AG04450 (cell line): ENCODE data around the gene UCP3. TPM values are rescaled to one million over a fixed set of nuclear protein-coding genes. Genes with fewer than 3 reads are reported as not detected.
"Not testable (repeated sequence)": the region's sequence is repeated elsewhere in the genome, so short reads cannot be mapped to it uniquely, and the experiment has no call there.

Experiments used
- CTCF ChIA-PET: fragments of 300-600, 350-600 bp; formaldehyde crosslinking; extraction: SDS; loops from one replicate; lab custom pipeline; 2022; ENCODE audit warnings: antibody characterized with exemption, inconsistent platforms; lab: Charles Lee
- POLR2A ChIA-PET: fragments of 350-600 bp; formaldehyde crosslinking; extraction: SDS; loops from one replicate; lab custom pipeline; 2021; ENCODE audit warnings: antibody characterized with exemption, inconsistent platforms; lab: Yijun Ruan, JAX
- DNase-seq: peaks from one replicate; pipeline ENCODE4 v3.0.0-alpha.2; 2011; ENCODE audit warnings: low read depth, low spot score
- H3K27ac ChIP-seq: one replicate; pipeline ENCODE4 v1.5.1; 2012; ENCODE audit warnings: low read depth, low read length, control low read depth
- H3K27me3 ChIP-seq: one replicate; pipeline ENCODE4 v1.6.0; 2012; ENCODE audit warnings: low read length; ENCODE audit not compliant: control insufficient read depth, insufficient read depth
- H3K4me3 ChIP-seq: 2 replicates; pipeline ENCODE4 v1.5.1; 2011; ENCODE audit warnings: mild to moderate bottlenecking, low read depth, low read length, control low read depth
- H3K9me3 ChIP-seq: 2 replicates; pipeline ENCODE4 v1.5.1; 2012; ENCODE audit warnings: low read length; ENCODE audit not compliant: control insufficient read depth, insufficient read depth
- CTCF ChIP-seq: IDR thresholded peaks from 2 replicates; pipeline ENCODE4 v1.5.1; 2011; ENCODE audit warnings: low read depth, low read length, control low read depth, inconsistent platforms
- polyA plus RNA-seq: library from polyadenylated mRNA; depleted of rRNA; stranded (reverse); fragments of >200 nt; gene quantifications from 2 replicates; pipeline ENCODE4 v1.2.3, GENCODE V29; 2011

Gene UCP3
- polyA plus RNA-seq, 1 experiment, result 0.41 TPM

- CTCF ChIA-PET, result no interaction called here
- TF ChIP-seq CTCF, result no peak
Measured at GRCh38 chr11:73991471-73992006, 17.3 kb downstream of the UCP3 start.

GRCh38 chr11:73990730-73991129, 18.2 kb downstream of the UCP3 start:
- no peak for DNase-seq
- no peak overlapping the region for H3K4me3 ChIP-seq
- ChIA-PET POLR2A (no interaction called here), CTCF (interaction anchor here (0.6 kb wide), 1 partner anchor 559 kb away, joined by 3 read pairs; no protein-coding TSS in a partner anchor)
- H3K27ac ChIP-seq, result no peak overlapping the region
- TF ChIP-seq CTCF, result no peak
- peaks cover 5% of the 10 kb centered on the region for H3K27me3 ChIP-seq
- no peaks in the 10 kb centered on the region for H3K9me3 ChIP-seq

More at GRCh38 chr11:73991471-73992006, 17.3 kb downstream of the UCP3 start:
- H3K27me3 ChIP-seq, result peaks cover 5% of the 10 kb centered on the region
- H3K9me3 ChIP-seq, result no peaks in the 10 kb centered on the region
- POLR2A ChIA-PET, result no interaction called here
- no peak overlapping the region for H3K4me3 ChIP-seq
- DNase-seq, result no peak
- no peak overlapping the region for H3K27ac ChIP-seq

- peaks cover 5% of the 10 kb centered on the region for H3K27me3 ChIP-seq
- POLR2A ChIA-PET, result no interaction called here
- no peak for DNase-seq
- no peaks in the 10 kb centered on the region for H3K9me3 ChIP-seq
- H3K4me3 ChIP-seq, result no peak overlapping the region
- no peak overlapping the region for H3K27ac ChIP-seq
- CTCF ChIA-PET, result no interaction called here
- TF ChIP-seq CTCF, result no peak
Measured at GRCh38 chr11:73989156-73989555, 19.7 kb downstream of the UCP3 start.

- POLR2A ChIA-PET, result no interaction called here
- CTCF ChIA-PET, result no interaction called here
- H3K4me3 ChIP-seq, result no peak overlapping the region
- H3K27me3 ChIP-seq, result peaks cover 5% of the 10 kb centered on the region
- no peak for DNase-seq
- no peaks in the 10 kb centered on the region for H3K9me3 ChIP-seq
- no peak overlapping the region for H3K27ac ChIP-seq
- no peak for TF ChIP-seq CTCF
Measured at GRCh38 chr11:73988227-73988626, 20.7 kb downstream of the UCP3 start.

GRCh38 chr11:73985661-73986060, 23.2 kb downstream of the UCP3 start:
- H3K27me3 ChIP-seq, POLR2A ChIA-PET, H3K27ac ChIP-seq, H3K4me3 ChIP-seq, DNase-seq, H3K9me3 ChIP-seq: not testable (repeated sequence)
- CTCF ChIA-PET, result interaction anchor here (1.2 kb wide), 1 partner anchor 22 kb away, joined by 3 read pairs; no protein-coding TSS in a partner anchor
